ENCODE measurements around the gene ZNF132. TPM values are rescaled to one million over a fixed set of nuclear protein-coding genes. Genes with fewer than 3 reads are reported as not detected.

The ZNF132 gene
- total RNA-seq: 9.1 and 10.4 TPM in 2 replicates

DNA sequence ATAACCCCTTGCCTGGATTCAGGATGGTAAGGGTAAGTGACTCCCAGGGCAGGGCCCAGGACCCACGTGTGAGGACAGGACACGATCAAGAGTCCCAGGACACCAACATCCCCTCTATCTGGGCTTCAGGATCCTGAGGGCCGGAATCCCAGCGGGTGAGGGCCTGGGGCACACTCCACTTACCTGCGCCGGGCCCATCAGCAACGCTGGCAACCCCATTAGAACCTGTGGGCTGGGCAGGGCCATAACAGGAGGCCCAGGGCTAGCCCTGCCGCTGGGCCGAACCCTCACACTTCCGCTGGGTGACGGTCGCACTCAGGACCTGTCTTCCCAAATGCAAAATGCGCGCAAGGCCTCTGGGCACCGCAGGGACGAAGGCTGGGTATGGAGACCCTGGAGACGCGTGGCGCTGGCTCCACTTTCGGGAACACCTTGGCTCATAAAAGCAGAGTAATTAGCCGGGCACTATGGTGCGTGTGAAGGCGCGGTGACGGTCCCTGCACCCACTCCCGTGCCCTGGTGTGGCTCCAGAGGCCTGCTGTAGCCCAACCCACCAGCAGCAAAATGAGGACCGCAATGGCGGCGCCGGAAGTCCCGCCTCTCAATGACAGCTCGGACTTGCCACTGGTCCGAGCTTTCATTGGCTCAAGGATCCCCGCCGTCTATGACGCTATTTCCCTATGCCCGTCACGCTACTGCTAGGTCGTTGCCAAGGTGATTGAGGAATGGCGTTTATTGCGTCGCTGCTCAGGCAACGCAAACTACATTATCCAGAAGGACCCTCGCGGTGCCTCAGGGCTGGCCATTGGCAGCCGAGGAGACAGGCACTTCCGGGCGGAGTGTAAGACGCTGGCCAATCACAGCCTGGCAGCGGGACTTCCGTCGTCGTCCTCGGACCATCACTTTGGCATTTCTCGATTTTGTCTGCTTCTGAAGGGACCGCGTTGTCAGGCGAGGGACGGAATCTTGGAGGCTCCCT is at the start of gene ZNF132:
ZNF132 (minus strand) TSS at position 578 of the 979 bp plus-strand sequence; CDS start at position 246, 332 bp downstream.

GRCh38 chr19:58475714-58476497 is 36.0 kb upstream of the ZNF132 start, which contains the start of gene ZNF446:
Gene ZNF446 (plus strand): TSS chr19:58476352. CDS start chr19:58477219, 867 bp downstream.

DNA sequence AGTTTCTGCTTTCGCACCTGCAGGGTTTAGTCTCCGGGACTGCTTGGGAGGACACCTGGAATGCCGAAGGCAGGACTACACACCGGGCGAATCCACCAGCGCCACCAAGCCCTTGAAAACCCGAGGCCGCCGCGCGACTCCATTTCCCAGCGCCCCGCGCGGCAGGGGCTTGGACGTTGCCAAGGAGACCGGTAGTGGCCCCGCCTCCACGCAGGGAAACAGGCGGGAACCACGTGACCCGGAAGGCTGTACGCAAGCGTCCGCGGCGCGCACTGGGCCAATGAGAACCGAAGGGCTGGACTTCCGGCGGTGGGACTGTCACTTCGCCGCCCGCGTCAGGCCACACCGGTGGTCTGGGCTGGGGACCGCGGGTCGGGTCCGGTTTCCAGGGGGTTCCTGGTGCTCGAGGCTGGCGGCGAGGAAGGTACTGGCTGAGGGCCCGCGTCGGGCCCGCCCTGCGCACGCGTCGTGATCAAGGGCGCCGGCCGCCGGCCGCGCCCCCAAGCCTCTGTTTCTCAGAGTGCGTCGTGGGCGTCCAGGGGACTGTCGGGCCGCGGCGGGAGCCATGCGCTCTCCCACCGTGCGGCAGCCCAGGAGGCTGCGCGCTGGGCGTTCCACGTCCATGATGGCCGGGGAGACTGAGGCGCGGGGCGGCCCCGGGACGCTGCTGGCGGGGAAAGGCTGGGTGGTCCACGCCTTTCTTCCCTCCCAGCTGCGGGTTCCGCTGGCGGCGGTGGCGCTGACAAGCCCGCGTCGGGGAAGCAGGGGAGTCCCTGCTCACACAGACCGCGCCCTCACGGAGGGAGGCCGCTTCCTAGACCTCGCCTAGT is 27.0 kb upstream of the ZNF132 start, which contains the start of gene ZNF324:
ZNF324 (plus strand) TSS at position 321 of the 830 bp plus-strand sequence. CDS start 2,106 bp downstream, outside the sequence.

GRCh38 chr19:58451358-58452101 is 11.6 kb upstream of the ZNF132 start, which contains the start of gene ZNF324B:
Gene ZNF324B (plus strand): TSS chr19:58451622. CDS start chr19:58453702, 2,080 bp downstream.

DNA sequence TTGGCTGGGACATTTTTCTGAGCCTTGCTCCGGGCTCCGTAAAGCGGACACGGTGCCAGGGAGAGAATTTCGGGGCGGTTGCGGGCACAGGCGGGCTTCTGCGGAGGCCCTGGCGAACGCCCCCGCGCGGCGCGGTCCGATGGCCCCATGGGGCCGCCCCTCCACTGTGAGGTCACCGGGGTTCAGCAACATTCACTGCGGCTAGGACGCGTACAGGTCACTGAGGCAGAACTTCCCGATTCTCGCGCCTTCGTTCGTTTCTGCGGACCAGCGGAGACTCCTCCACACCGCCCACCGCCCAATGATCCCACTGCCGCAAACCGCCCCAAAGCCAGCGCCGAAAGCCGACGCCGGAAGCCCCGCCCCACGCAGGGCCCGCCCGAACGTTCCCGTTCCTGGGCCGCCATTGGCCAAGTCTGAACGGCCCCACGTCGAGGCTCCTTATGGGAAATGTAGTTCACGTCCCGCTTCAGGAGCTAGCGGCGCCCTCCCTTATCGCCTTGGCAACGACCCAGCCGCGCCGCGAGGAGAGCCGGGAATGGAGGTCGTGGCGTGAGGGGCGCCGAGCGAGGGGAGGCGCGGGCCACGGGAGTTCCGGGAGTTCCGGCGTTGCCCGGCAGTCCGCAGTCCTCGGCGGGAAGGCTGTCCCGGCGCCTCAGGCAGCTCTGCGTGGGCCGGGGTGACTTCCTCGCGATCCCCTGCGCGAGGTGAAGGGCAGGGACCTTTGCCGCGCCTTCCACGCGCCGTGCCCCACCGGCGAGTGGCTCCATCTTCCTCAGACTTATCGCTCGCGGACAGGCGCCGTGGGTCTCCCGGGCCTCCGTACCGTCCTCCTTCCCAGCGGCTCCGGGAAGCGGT is 31.6 kb downstream of the ZNF132 start, which contains the start of gene ZNF584:
ZNF584 (plus strand) TSS at position 498 of the 858 bp plus-strand sequence. CDS start 499 bp downstream, outside the sequence.

DNA sequence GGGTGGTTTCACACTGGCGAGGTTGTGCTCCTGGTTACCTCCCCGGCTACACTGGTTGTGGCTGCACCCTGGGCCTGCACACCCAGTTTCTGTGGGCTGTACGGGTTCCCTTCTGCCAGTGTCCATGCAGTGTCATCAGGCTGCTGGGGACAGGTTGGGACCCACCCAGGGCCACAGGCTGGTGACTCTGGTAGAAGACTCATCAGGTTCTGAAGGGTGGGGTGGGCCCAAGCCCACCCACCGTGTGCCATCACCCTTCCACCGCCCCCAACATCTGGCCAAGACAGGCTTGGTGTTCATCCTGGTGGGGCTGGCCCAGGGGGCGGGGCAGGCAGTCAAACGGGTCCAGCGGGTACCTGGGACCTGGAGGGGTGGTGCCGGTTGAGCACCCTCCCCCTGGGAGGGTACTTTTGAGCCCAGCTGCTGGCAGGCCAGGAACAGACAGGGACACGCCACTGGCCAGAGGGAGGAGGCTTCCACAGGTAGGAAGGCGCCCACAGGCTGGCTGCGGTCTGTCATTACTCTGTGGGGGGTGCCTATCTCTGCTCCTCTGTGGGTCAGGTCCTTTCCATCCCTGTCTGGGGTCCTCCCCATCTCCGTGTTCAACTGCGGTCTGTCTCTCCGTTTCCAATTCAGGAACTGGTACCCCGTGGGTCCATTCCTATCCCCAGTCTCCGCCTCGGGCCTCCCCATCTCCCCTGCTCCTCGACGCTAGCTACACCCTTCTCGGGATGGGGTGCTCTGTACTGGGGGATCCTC is 44.6 kb downstream of the ZNF132 start, which contains the start of gene RNF225:
RNF225 (plus strand) TSS at position 437 of the 759 bp plus-strand sequence. CDS start 434 bp downstream, outside the sequence.

DNA sequence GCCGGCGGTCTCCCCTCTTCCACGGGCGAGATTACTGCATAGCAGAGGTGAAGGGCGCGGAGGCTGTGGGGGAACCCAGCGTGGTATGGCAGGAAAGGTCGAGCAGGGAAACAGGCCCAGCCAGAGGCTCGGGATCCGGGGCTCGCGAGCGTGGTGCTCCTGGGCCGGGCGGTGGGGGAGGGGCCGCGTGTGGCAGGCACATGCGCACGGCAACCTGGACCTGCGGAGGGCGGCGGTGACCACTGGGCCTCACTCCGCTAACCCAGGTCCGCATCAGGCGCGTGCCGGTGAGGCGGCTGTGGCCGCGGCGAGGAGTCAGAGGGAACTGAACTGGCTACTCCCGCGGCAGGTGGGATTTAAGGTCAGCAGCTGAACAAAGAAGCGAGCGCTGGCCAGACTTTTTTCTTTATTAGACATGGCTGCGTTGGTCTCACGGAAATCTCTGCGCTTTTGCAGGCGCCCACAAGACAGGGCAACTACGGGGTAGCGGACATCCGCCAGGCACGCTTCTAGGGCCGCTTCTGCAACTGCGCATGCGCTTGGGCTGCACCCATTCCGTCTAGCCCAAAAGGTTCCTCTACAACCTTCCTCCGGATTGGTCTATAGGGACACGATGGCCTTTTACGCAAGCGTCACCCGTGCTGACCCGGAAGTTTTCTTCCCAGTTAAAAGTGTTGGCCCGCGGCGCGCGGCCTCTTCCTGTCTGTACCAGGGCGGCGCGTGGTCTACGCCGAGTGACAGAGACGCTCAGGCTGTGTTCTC is 53.2 kb downstream of the ZNF132 start, which contains the start of gene RPS5:
RPS5 (plus strand) TSS at position 694 of the 762 bp plus-strand sequence. CDS start 869 bp downstream, outside the sequence.

Other genes with a start within 250 kb of the ZNF132 start
- gene ZNF544, start 211.2 kb downstream of the ZNF132 start, total RNA-seq: 25.5 TPM in 2 replicates
- 2.2 and 2.7 TPM in 2 replicates for gene ZNF8, start 161.2 kb downstream of the ZNF132 start, total RNA-seq
- 25.4 and 31.8 TPM in 2 replicates for gene ERVK3-1, start 134.8 kb downstream of the ZNF132 start, total RNA-seq
- gene ZSCAN22, start 113.2 kb downstream of the ZNF132 start, total RNA-seq: 1.4 and 2.9 TPM in 2 replicates
- 13.9 and 19.7 TPM in 2 replicates for gene A1BG, start 86.7 kb downstream of the ZNF132 start, total RNA-seq
- 0.79 and 1.7 TPM in 2 replicates for gene ZNF497, start 77.4 kb downstream of the ZNF132 start, total RNA-seq
- gene ZNF837, start 59.1 kb downstream of the ZNF132 start, total RNA-seq: 1.2 and 2.0 TPM in 2 replicates
- 2,454 and 4,367 TPM in 2 replicates for gene RPS5, start 52.9 kb downstream of the ZNF132 start, total RNA-seq
- 0.16 and 0.17 TPM in 2 replicates for gene RNF225, start 44.5 kb downstream of the ZNF132 start, total RNA-seq
- 12.6 and 12.7 TPM in 2 replicates for gene ZNF584, start 31.5 kb downstream of the ZNF132 start, total RNA-seq
- 8.0 and 11.3 TPM in 2 replicates for gene ZNF324B, start 11.5 kb upstream of the ZNF132 start, total RNA-seq
- 9.9 and 15.6 TPM in 2 replicates for gene ZNF324, start 26.9 kb upstream of the ZNF132 start, total RNA-seq
- gene ZNF446, start 36.2 kb upstream of the ZNF132 start, total RNA-seq: 6.0 and 8.5 TPM in 2 replicates
- 10.1 and 14.0 TPM in 2 replicates for gene SLC27A5, start 71.8 kb upstream of the ZNF132 start, total RNA-seq
- 5.8 and 7.2 TPM in 2 replicates for gene ZBTB45, start 79.7 kb upstream of the ZNF132 start, total RNA-seq
- 355 and 415 TPM in 2 replicates for gene TRIM28, start 103.9 kb upstream of the ZNF132 start, total RNA-seq
- gene CHMP2A, start 115.0 kb upstream of the ZNF132 start, total RNA-seq: 177 and 204 TPM in 2 replicates
- 69.5 and 80.7 TPM in 2 replicates for gene UBE2M, start 118.5 kb upstream of the ZNF132 start, total RNA-seq
- gene MZF1, start 133.2 kb upstream of the ZNF132 start, total RNA-seq: 12.8 and 19.1 TPM in 2 replicates

All from bronchial smooth muscle cell (primary cell).